HCT116 (cell line): ENCODE data around the gene FURIN.

Source experiments
- CTCF ChIP-seq, 3 experiments: fragments of 200-600 bp in 1 of 3; sonication (generic) in 1 of 3; IDR thresholded peaks in 2 of 3; conservative IDR thresholded peaks in 1 of 3; 2 replicates each; pipeline ENCODE4 v1.5.1; 2012 to 2017; ENCODE audit warnings: low read depth in 2 of 3, low read length in 2 of 3, antibody characterized with exemption in 1 of 3, borderline replicate concordance in 1 of 3, control low read depth in 1 of 3, mild to moderate bottlenecking in 1 of 3, mixed read lengths in 1 of 3, mixed run types in 1 of 3, moderate library complexity in 1 of 3; ENCODE audit not compliant: insufficient read depth in 1 of 3
- EZH2 ChIP-seq: fragments of 200-600 bp; sonication (generic); IDR thresholded peaks from 2 replicates; pipeline ENCODE4 v1.6.1; 2017; ENCODE audit warnings: antibody characterized with exemption, mixed run types
- EZH2phosphoT487 ChIP-seq: fragments of 200-600 bp; IDR thresholded peaks from 2 replicates; pipeline ENCODE4 v1.6.1; 2018; ENCODE audit warnings: antibody characterized with exemption, borderline replicate concordance
- FOSL1 ChIP-seq: IDR thresholded peaks from 2 replicates; pipeline ENCODE4 v1.6.1; 2012; ENCODE audit warnings: low read depth
- POLR2A ChIP-seq: IDR thresholded peaks from 2 replicates; pipeline ENCODE4 v1.7.0; 2011; ENCODE audit warnings: borderline replicate concordance; ENCODE audit not compliant: insufficient read depth, insufficient read length; ENCODE audit errors: extremely low read depth
- POLR2AphosphoS5 ChIP-seq: IDR thresholded peaks from 2 replicates; pipeline ENCODE4 v1.6.1; 2011; ENCODE audit warnings: mild to moderate bottlenecking, low read depth, low read length, moderate library complexity
- SIN3A ChIP-seq: IDR thresholded peaks from 2 replicates; pipeline ENCODE4 v1.6.1; 2012; ENCODE audit warnings: low read depth
- SP1 ChIP-seq: IDR thresholded peaks from 2 replicates; pipeline ENCODE4 v1.6.1; 2012; ENCODE audit warnings: low read depth
- YY1 ChIP-seq: IDR thresholded peaks from 2 replicates; pipeline ENCODE4 v1.6.1; 2011; ENCODE audit warnings: low read length, low read depth, moderate library complexity, mild to moderate bottlenecking; ENCODE audit not compliant: insufficient replicate concordance; ENCODE audit errors: extremely low read depth
- ZFX ChIP-seq: fragments of 450-650 bp; IDR thresholded peaks from 2 replicates; pipeline ENCODE4 v1.6.1; 2017
- ZNF274 ChIP-seq: fragments of 200-500 bp; sonication (Bioruptor generic); IDR thresholded peaks from 2 replicates; pipeline ENCODE4 v1.6.1; 2014; ENCODE audit warnings: mild to moderate bottlenecking, low read depth, low read length, inconsistent platforms

GRCh38 chr15:90917569-90917968 lies 49.2 kb downstream of the FURIN start:
- TF ChIP-seq POLR2AphosphoS5 (no peak), CTCF (IDR thresholded peaks at IDR 0.05 in 2 of 3, conservative IDR thresholded peaks at IDR 0.05 in 1 of 3; ENCODE audit: borderline replicate concordance in 1 of 3, insufficient read depth in 1 of 3, low read depth in 2 of 3, low read length in 2 of 3) (no peak), ZFX (no peak), POLR2A (no peak), FOSL1 (no peak), EZH2 (no peak), SP1 (no peak), SIN3A (no peak), EZH2phosphoT487 (no peak), YY1 (no peak), ZNF274 (no peak)
